WTC11 (cell line): ENCODE data around the gene RTN4RL1.

Source experiments
- JUN ChIP-seq: sonication (generic); formaldehyde crosslinking; IDR thresholded peaks from 2 replicates; pipeline ENCODE4 v1.8.0; 2023; ENCODE audit warnings: mild to moderate bottlenecking, missing genetic modification reagents
- NFATC4 ChIP-seq: fragments of 250-450 bp; sonication (Bioruptor Pico); IDR thresholded peaks from 2 replicates; pipeline ENCODE4 v1.9.0; 2021; ENCODE audit warnings: mild to moderate bottlenecking
- TF ChIP-seq, protein P1 (sequence below): fragments of 200-600 bp; IDR thresholded peaks from 2 replicates; pipeline ENCODE4 v1.8.0; 2022; ENCODE audit warnings: antibody characterized with exemption

DNA sequence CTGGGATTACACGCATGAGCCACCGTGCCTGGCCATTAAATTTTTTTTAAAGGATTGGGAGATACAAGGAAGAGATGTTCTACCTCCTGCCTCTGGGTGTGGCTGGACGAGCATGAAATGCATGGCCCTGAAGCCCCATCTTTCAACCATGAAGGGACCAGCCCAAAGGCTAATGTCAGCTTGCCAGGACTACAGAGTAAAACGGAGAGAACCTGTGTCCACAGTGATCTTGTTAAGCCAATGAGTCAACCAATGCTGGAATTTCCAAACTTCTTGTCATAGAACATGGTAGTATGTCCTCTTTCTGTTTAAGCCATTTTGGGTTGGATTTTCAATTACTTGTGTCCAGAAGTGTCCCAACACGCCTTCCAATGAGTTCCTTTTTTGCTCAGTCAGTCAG, 71.3 kb downstream of the RTN4RL1 start:
- TF ChIP-seq JUN (CRISPR knock-in tag) (no peak), NFATC4 (CRISPR knock-in tag) (no peak)
- TF ChIP-seq, protein P1, sequence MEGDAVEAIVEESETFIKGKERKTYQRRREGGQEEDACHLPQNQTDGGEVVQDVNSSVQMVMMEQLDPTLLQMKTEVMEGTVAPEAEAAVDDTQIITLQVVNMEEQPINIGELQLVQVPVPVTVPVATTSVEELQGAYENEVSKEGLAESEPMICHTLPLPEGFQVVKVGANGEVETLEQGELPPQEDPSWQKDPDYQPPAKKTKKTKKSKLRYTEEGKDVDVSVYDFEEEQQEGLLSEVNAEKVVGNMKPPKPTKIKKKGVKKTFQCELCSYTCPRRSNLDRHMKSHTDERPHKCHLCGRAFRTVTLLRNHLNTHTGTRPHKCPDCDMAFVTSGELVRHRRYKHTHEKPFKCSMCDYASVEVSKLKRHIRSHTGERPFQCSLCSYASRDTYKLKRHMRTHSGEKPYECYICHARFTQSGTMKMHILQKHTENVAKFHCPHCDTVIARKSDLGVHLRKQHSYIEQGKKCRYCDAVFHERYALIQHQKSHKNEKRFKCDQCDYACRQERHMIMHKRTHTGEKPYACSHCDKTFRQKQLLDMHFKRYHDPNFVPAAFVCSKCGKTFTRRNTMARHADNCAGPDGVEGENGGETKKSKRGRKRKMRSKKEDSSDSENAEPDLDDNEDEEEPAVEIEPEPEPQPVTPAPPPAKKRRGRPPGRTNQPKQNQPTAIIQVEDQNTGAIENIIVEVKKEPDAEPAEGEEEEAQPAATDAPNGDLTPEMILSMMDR, result no peak
